HEK293 (cell line): ENCODE measurements around the gene KRT79.

Source experiments
- CTCF ChIA-PET: fragments of 350-600 bp; formaldehyde crosslinking; extraction: SDS; loops from one replicate; lab custom pipeline; 2021; ENCODE audit warnings: antibody characterized with exemption; lab: Yijun Ruan, JAX
- POLR2A ChIA-PET: fragments of 300-600 bp; formaldehyde crosslinking; extraction: SDS; loops from one replicate; lab custom pipeline; 2020; ENCODE audit warnings: antibody characterized with exemption, inconsistent platforms; lab: Yijun Ruan, JAX
- H3K27ac ChIP-seq: fragments of 200-500 bp; sonication (Bioruptor generic); 2 replicates; pipeline ENCODE4 v1.5.1; 2014; ENCODE audit warnings: low read depth, low read length, control low read depth, inconsistent platforms; ENCODE audit errors: extremely low read depth
- H3K36me3 ChIP-seq, 2 experiments: fragments of 200-500 bp in 1 of 2; sonication (Bioruptor generic) in 1 of 2; 1 replicate in 1 of 2; 2 replicates in 1 of 2; pipeline ENCODE4 v1.5.1; 2014 to 2017; ENCODE audit warnings: inconsistent platforms in 2 of 2, low read length in 2 of 2; ENCODE audit not compliant: control insufficient read depth in 2 of 2, insufficient read depth in 1 of 2
- H3K4me1 ChIP-seq: fragments of 200-500 bp; sonication (Bioruptor generic); 2 replicates; pipeline ENCODE4 v1.5.1; 2014; ENCODE audit warnings: mild to moderate bottlenecking, low read length, inconsistent platforms; ENCODE audit not compliant: control insufficient read depth, insufficient read depth
- H3K4me3 ChIP-seq: 2 replicates; pipeline ENCODE4 v1.5.1; 2011; ENCODE audit warnings: low read depth, mild to moderate bottlenecking, control low read depth, low read length, moderate library complexity
- H3K9me3 ChIP-seq: fragments of 200-500 bp; sonication (Bioruptor generic); 2 replicates; pipeline ENCODE4 v1.5.1; 2014; ENCODE audit warnings: low read depth, low read length, inconsistent platforms; ENCODE audit not compliant: control insufficient read depth, insufficient read depth
- GLI2 ChIP-seq: fragments of 450-650 bp; formaldehyde crosslinking; IDR thresholded peaks from 2 replicates; pipeline ENCODE4; 2017; ENCODE audit warnings: missing biosample characterization, missing genetic modification characterization, low read depth, borderline replicate concordance
- HOXC10 ChIP-seq: sonication (generic); formaldehyde crosslinking; IDR thresholded peaks from 2 replicates; pipeline ENCODE4 v1.8.1; 2023; ENCODE audit warnings: mild to moderate bottlenecking, missing genetic modification reagents
- PRDM1 ChIP-seq: fragments of 450-650 bp; formaldehyde crosslinking; IDR thresholded peaks from 2 replicates; pipeline ENCODE4; 2016; ENCODE audit warnings: missing biosample characterization, missing genetic modification characterization
- PRDM10 ChIP-seq: fragments of 450-650 bp; formaldehyde crosslinking; IDR thresholded peaks from 2 replicates; pipeline ENCODE4 v1.5.1; 2016; ENCODE audit warnings: missing biosample characterization, missing genetic modification characterization
- SCRT1 ChIP-seq: fragments of 450-650 bp; formaldehyde crosslinking; IDR thresholded peaks from 2 replicates; pipeline ENCODE4 v1.5.1; 2016; ENCODE audit warnings: missing biosample characterization, missing genetic modification characterization, borderline replicate concordance
- YY2 ChIP-seq: fragments of 450-650 bp; formaldehyde crosslinking; IDR thresholded peaks from 2 replicates; pipeline ENCODE4 v1.5.1; 2016; ENCODE audit warnings: missing biosample characterization, missing genetic modification characterization
- ZBTB10 ChIP-seq: fragments of 450-650 bp; formaldehyde crosslinking; IDR thresholded peaks from 2 replicates; pipeline ENCODE4 v1.5.1; 2016; ENCODE audit warnings: missing biosample characterization, missing genetic modification characterization
- ZEB2 ChIP-seq: fragments of 450-650 bp; formaldehyde crosslinking; IDR thresholded peaks from 2 replicates; pipeline ENCODE4 v1.5.1; 2016; ENCODE audit warnings: missing biosample characterization, missing genetic modification characterization
- ZFHX2 ChIP-seq: fragments of 450-650 bp; formaldehyde crosslinking; conservative IDR thresholded peaks from 2 replicates; pipeline ENCODE4 v1.5.1; 2016; ENCODE audit warnings: missing biosample characterization, missing genetic modification characterization
- ZIC2 ChIP-seq: fragments of 450-650 bp; formaldehyde crosslinking; IDR thresholded peaks from 2 replicates; pipeline ENCODE4 v1.5.1; 2016; ENCODE audit warnings: missing biosample characterization, missing genetic modification characterization
- ZNF133 ChIP-seq: fragments of 450-650 bp; formaldehyde crosslinking; IDR thresholded peaks from 2 replicates; pipeline ENCODE4 v1.5.1; 2016; ENCODE audit warnings: missing biosample characterization, missing genetic modification characterization
- ZNF157 ChIP-seq: fragments of 450-650 bp; formaldehyde crosslinking; IDR thresholded peaks from 2 replicates; pipeline ENCODE4 v1.5.1; 2016; ENCODE audit warnings: missing biosample characterization, missing genetic modification characterization
- ZNF174 ChIP-seq: fragments of 450-650 bp; formaldehyde crosslinking; IDR thresholded peaks from 2 replicates; pipeline ENCODE4 v1.5.0; 2017; ENCODE audit warnings: missing biosample characterization, mild to moderate bottlenecking, missing genetic modification characterization
- ZNF292 ChIP-seq: fragments of 450-650 bp; formaldehyde crosslinking; IDR thresholded peaks from 2 replicates; pipeline ENCODE4 v1.5.1; 2016; ENCODE audit warnings: low read depth, missing biosample characterization, missing genetic modification characterization, borderline replicate concordance
- ZNF37A ChIP-seq: fragments of 450-650 bp; IDR thresholded peaks from 2 replicates; pipeline ENCODE4 v1.5.1; 2018; ENCODE audit warnings: missing biosample characterization, missing genetic modification characterization
- ZNF423 ChIP-seq: fragments of 450-650 bp; formaldehyde crosslinking; IDR thresholded peaks from 2 replicates; pipeline ENCODE4 v1.5.1; 2016; ENCODE audit warnings: missing biosample characterization, missing genetic modification characterization
- ZNF426 ChIP-seq: fragments of 450-650 bp; formaldehyde crosslinking; IDR thresholded peaks from 2 replicates; pipeline ENCODE4 v1.5.1; 2017; ENCODE audit warnings: missing biosample characterization, missing genetic modification characterization, mild to moderate bottlenecking, inconsistent platforms, moderate library complexity
- ZNF48 ChIP-seq: fragments of 450-650 bp; formaldehyde crosslinking; IDR thresholded peaks from 2 replicates; pipeline ENCODE4 v1.5.1; 2016; ENCODE audit warnings: missing biosample characterization, missing genetic modification characterization
- ZNF548 ChIP-seq: fragments of 450-650 bp; formaldehyde crosslinking; IDR thresholded peaks from 2 replicates; pipeline ENCODE4 v1.5.1; 2016; ENCODE audit warnings: missing biosample characterization, missing genetic modification characterization
- ZNF664 ChIP-seq: fragments of 450-650 bp; formaldehyde crosslinking; IDR thresholded peaks from 2 replicates; pipeline ENCODE4 v1.5.1; 2016; ENCODE audit warnings: missing biosample characterization, missing genetic modification characterization
- ZNF837 ChIP-seq: fragments of 450-650 bp; formaldehyde crosslinking; IDR thresholded peaks from 2 replicates; pipeline ENCODE4 v1.5.1; 2016; ENCODE audit warnings: missing biosample characterization, missing genetic modification characterization

Gene KRT79

GRCh38 chr12:52800259-52800917, 33.7 kb downstream of the KRT79 start:
- no peak overlapping the region for H3K4me3 ChIP-seq
- ChIA-PET POLR2A (no interaction called here), CTCF (interaction anchor here (0.6 to 0.7 kb wide), 3 partner anchors 11 to 608 kb away, joined by 4 read pairs; partner anchors contain the start of gene KRT80)
- H3K36me3 ChIP-seq: no peaks in the 10 kb centered on the region
- no peaks in the 10 kb centered on the region for H3K9me3 ChIP-seq
- TF ChIP-seq GLI2 (tag by site-specific recombination) (no peak), ZFHX2 (tag by site-specific recombination) (0 out of 2 replicates have a peak, but pooled peaks have one; percentile 6)
- H3K27ac ChIP-seq: no peak overlapping the region
- no peaks in the 10 kb centered on the region; the same call in 1 of the 2 replicates for H3K4me1 ChIP-seq

GRCh38 chr12:52799505-52800211, 34.5 kb downstream of the KRT79 start:
- ChIA-PET POLR2A (no interaction called here), CTCF (interaction anchor here (0.6 to 0.7 kb wide), 3 partner anchors 10 to 608 kb away, joined by 4 read pairs; partner anchors contain the start of gene KRT80)
- H3K4me3 ChIP-seq: no peak overlapping the region
- H3K4me1 ChIP-seq: no peaks in the 10 kb centered on the region; the same call in 1 of the 2 replicates
- no peaks in the 10 kb centered on the region for H3K9me3 ChIP-seq
- no peaks in the 10 kb centered on the region for H3K36me3 ChIP-seq
- H3K27ac ChIP-seq: no peak overlapping the region
- TF ChIP-seq ZIC2 (tag by site-specific recombination): peak; percentile 41
- no peak for TF ChIP-seq ZNF292
- TF ChIP-seq ZNF157 (tag by site-specific recombination): no peak
- TF ChIP-seq ZNF37A (tag by site-specific recombination): no peak
- TF ChIP-seq, all 188 proteins: peak for 1

GRCh38 chr12:52798671-52799504, 35.2 kb downstream of the KRT79 start:
- ChIA-PET POLR2A (no interaction called here), CTCF (interaction anchor here (1.6 kb wide), 1 partner anchor 67 kb away, joined by 4 read pairs; no protein-coding TSS in a partner anchor)
- H3K4me1 ChIP-seq: no peaks in the 10 kb centered on the region; the same call in 1 of the 2 replicates
- H3K36me3 ChIP-seq: no peaks in the 10 kb centered on the region
- H3K4me3 ChIP-seq: no peak overlapping the region
- H3K27ac ChIP-seq: no peak overlapping the region
- H3K9me3 ChIP-seq: no peaks in the 10 kb centered on the region
- no peak for TF ChIP-seq ZNF174
- no peak for TF ChIP-seq ZNF664 (tag by site-specific recombination)
- no peak for TF ChIP-seq ZNF837 (tag by site-specific recombination)
- no peak for TF ChIP-seq ZNF48 (tag by site-specific recombination)
- no peak for TF ChIP-seq ZNF548 (tag by site-specific recombination)
- TF ChIP-seq ZNF133 (tag by site-specific recombination): no peak
- no peak for TF ChIP-seq SCRT1 (tag by site-specific recombination)
- no peak for TF ChIP-seq ZNF423 (tag by site-specific recombination)
- TF ChIP-seq PRDM1 (tag by site-specific recombination): no peak
- TF ChIP-seq PRDM10 (tag by site-specific recombination): no peak
- no peak for TF ChIP-seq YY2 (tag by site-specific recombination)
- TF ChIP-seq ZEB2 (tag by site-specific recombination): no peak
- TF ChIP-seq HOXC10 (CRISPR knock-in tag): no peak
- TF ChIP-seq ZBTB10 (tag by site-specific recombination): no peak
- TF ChIP-seq ZNF426 (tag by site-specific recombination): no peak
